GM08714 (cell line): Measurements from ENCODE around the gene RORC.

Experiments
- H3K4me3 ChIP-seq: fragments of 200-500 bp; sonication (Bioruptor generic); 2 replicates; pipeline ENCODE4 v1.5.1; 2014; ENCODE audit warnings: mild to moderate bottlenecking, low read length, inconsistent platforms
- ZNF274 ChIP-seq: IDR thresholded peaks from 2 replicates; pipeline ENCODE4 v1.6.1; 2012; ENCODE audit warnings: mild to moderate bottlenecking, low read depth, low read length

Gene RORC

DNA sequence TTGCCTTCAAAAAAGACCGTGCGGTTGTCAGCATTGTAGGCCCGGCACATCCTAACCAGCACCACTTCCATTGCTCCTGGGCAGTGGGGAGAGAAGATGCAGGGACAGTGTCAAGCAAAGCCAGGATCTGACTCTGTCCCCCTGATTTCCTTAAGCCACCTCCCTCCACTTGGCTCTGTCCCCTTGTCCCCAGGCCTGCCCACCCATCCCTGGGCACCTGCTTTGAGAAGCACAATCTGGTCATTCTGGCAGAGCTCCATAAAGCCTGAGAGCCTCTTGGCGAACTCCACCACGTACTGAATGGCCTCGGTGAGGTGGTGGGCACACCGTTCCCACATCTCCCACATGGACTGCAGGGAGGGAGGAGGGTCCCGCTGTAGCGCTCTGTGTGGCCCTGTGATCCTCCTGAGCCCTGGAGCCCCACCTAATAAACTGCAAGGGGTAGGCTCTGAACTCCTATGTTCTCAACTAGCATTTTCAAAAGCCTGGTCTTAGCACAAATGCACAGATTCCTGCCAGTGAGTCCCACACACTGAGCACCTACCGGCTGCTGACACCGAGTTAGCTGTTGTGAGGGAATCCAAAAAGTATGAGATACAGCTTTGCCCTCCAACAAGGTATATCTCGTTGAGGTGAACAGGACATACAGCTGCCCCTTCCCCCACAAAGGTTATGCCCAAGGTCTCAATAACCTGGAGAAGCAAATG is 18.2 kb downstream of the RORC start:
- no peak for TF ChIP-seq ZNF274
- H3K4me3 ChIP-seq, result no peak overlapping the region

DNA sequence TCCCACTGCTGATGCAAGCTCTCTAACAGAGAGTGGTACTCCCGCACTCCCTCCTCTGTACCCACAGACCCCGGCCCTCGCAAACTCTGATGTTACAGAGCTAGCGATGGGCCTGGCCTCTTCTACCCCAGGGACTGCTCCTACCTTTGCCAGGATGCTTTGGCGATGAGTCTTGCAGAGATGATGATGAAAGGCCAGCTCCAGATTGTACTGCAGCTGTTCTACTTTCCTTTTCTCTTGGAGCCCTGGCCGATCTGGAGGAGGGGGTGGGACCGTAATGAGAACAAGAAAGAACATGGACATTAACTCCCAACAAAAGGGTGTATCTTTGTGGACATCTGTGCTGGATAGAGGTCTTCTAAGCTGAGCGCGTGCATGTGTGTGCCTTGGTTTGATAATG is 20.4 kb downstream of the RORC start:
- no peak overlapping the region for H3K4me3 ChIP-seq
- TF ChIP-seq ZNF274, result no peak

DNA sequence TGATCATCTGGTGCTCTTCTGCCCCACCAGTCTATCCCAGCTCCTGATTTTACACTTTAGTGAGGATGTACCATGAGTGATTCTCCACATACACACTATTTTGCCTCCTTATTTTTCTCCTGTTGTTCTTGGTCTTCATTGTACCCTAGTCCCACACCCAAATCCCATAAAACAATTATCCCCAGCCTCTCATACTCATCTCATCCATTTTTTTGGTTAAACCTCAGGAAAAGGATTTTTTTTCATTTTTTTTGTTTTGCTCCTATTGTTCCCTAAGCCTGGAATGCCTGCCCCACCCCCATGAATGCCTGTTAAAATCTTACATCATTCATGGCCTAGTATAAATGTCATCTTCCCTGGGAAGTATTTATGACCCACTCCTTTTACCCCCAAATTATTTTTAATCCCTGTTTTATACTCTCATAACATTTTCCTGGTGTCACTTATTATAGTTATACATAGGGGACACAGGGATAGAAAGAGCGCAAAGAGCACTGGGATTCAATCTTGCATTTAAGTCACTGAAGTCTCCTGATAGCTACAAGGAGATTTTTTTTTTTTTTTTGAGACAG is 21.5 kb downstream of the RORC start:
- no peak for TF ChIP-seq ZNF274
- H3K4me3 ChIP-seq, result no peak overlapping the region

DNA sequence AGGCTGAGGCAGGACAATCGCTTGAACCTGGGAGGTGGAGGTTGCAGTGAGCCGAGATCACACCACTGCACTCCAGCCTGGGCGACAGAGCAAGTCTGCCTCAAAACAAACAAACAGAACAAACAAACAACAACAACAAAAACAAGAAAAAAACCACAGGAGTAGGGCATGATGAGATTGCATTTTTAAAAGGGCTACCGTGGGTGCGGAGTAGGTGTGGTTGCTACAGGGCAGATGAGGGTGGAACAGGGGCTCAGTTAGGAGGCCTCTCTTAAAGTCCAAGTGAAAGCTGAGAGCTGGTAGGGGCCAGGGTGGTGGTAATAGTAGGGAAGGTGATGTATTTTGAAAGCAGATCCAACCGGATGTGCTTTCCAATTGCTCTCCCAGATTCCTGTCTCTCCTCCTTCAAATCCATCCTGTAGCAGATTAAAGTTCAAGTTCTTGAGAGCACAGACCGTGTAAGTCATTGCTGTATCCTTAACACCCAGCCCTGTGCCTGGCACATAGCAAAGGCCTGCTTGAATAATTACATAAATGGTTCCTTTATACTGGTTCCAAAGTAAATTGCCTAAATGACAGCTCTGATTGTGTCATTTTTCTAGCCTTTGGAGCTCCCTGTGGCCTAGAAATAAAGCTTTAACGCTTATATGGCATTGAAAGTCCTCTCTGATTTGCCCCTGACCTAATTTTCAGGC is 22.2 kb downstream of the RORC start:
- H3K4me3 ChIP-seq, result no peak overlapping the region
- TF ChIP-seq ZNF274, result no peak

DNA sequence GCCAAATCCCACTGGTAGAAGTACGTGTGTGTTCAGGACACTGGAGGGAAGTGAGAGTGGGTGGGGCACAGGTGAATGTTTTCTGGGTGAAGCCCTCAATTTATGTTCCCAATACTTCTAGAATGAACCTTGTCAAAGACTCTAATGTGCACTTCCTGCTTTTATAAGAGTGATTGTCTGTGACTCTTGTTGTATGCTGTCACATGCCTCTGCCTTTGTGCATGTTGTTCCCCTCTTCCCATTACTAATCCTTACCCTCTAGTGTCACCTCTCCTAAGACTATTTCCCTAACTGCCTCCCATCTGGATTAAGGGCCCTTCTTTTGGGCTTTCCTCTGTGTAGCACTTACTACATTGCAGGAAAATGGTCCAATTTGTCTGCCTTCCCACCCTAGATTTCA is 23.8 kb downstream of the RORC start:
- H3K4me3 ChIP-seq, result no peak overlapping the region
- TF ChIP-seq ZNF274, result no peak

DNA sequence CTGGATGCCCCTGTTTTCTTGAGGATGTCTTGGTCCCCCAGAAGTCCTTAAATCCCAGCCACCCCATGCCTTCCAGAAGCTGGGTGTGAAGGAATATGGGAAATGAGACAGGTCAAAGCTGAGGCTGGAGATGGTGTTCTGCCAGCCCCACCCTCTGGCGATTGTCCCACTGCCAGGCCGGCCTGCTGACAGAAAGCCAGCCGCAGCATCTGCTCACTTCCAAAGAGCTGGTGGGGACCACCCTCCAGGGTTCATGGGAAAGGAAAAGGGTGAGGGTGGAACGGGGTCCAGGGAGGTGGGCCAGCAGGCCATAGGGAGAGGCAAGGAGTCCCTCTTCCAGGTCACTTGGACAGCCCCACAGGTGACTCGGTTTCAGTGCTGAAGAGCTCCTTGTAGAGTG is 24.5 kb downstream of the RORC start:
- no peak overlapping the region for H3K4me3 ChIP-seq
- TF ChIP-seq ZNF274, result no peak

DNA sequence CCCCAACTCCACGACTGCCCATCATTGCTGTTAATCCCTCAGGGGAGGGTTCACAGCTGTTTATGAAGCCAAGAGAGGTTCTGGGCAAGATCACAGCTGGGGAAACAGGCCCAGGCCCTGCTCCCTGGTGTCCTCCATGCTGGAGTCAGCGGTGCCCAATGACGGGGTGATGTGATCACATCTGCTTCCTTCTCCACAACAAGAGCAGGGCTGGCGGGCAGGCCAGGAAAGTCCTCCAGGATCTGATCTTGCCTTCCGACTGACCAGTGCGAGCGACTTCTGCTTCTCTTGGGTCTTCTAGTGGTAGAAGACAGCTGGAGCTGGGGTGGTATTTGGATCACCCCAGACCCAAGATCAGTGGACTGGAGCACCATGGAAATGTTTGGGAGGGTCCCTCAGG is 25.4 kb downstream of the RORC start:
- no peak overlapping the region for H3K4me3 ChIP-seq
- TF ChIP-seq ZNF274, result no peak

DNA sequence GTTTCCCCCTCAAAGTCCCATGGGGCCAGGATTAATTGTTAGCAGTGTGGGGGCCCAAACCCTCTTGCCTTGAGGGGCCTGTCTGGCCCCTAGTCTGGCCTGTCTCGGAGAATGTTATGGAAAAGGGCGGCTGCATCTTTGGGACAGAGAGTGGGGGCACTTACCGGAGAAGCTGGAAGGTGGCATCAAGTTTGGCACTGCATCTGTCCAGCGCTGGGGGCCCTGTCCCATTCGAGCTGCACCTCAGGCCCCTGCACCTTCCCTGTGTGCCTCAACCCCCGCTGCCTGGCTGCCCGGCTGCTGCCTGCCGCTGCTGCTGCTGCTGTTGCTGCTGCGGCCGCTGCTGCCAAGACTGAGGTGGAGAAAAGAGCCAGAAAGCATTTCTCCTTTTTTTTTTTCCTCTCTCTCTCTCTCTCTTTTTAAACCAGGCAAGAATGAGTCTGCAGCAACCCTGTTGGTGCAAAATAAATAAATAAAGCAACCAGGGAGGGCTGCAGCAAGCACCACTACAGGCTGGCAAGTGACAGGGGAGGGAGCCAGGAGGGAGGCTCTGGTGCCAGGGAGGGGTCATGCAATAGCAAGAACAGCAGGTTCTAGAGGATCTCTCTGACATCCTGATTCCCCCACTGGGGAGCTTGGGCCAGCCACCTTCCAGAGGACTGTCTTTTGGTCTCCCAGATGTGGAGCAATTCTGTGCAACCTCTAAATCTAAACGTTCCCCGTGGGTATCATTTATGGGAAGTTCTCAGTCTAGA is 26.4 kb downstream of the RORC start, which contains the start of gene LINGO4:
LINGO4 (minus strand) TSS at position 354 of the 755 bp plus-strand sequence. CDS start 2,715 bp downstream, outside the sequence.
- TF ChIP-seq ZNF274, result no peak
- H3K4me3 ChIP-seq, result no peak within 1 kb of the TSS

DNA sequence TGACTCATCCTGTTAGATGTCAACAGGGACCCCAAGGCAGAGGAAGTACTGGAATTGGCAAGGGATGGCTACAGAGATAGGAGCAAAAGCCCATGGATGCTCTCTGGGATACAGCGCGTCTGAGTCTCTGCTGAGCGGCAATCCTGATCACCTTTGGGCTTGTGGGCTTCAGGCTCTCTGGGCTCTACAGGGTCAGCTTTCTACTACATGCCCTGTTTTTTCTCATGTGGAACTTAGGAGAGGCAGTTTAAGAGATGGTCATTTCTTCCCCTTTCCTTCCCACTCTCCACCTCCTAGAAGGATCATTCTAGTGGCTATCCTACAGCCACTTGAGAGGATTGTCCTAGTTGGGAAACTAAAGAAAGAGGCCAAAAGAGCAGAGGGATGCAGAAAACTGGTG is 27.7 kb downstream of the RORC start:
- H3K4me3 ChIP-seq, result no peak overlapping the region
- TF ChIP-seq ZNF274, result no peak

DNA sequence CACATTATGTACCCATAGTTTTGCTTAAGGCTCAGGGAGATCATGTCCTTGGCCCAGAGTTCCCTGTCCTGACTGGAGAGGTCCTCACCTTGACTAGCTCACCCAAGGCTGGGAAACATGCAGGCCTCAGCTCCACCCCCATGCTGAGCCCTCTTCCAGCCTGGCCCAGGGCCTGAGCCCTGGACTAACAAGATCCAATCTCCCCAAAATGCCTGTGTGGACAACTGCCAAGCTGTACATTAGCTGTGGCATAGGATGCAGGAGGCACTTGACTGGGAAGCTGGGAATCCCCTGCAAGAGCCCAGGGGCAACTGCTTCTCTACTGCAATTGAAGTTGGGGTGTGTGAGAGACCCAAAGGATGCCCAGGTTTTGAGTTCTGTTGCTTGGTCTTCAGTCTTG is 28.4 kb downstream of the RORC start:
- TF ChIP-seq ZNF274, result no peak
- no peak overlapping the region for H3K4me3 ChIP-seq

DNA sequence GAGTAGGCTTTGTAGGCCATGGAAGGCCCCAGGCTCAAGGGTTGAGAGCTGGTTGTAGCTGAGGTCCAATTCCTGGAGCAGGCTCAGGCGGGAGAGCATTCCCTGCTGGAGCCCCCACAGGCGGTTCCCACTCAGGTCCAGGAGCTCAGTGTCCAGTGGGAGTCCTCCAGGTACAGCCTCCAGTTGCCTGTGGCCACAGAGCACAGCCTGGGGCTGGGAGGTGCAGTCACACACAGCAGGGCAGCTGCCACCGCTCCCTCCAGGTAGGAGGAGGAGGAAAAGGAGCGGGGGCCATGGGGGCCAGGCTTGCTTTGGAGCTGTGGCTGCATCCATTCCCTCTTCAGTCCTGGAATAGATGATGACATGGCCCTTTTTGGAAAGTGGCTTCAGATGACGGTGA is 29.2 kb downstream of the RORC start:
- TF ChIP-seq ZNF274, result no peak
- no peak overlapping the region for H3K4me3 ChIP-seq

DNA sequence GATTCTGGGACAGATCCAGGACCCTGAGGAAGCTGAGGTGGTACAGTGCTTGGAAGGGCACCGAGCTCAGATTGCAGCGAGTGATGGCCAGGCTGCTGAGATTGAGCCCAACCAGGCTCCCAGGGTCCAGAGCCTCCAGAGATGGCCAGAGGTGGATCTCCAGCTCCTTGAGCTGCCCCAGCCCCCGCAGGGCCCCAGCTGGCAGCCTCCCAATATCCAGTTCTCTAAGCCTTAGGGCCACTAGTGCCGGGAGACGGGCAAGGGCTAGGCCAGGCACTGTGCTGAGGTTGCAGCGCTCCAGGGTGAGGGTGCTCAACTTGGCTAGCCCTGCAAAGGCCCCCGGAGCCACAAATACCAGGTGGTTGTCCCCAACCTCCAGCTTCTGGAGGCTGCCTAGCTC is 29.8 kb downstream of the RORC start:
- no peak overlapping the region for H3K4me3 ChIP-seq
- no peak for TF ChIP-seq ZNF274

DNA sequence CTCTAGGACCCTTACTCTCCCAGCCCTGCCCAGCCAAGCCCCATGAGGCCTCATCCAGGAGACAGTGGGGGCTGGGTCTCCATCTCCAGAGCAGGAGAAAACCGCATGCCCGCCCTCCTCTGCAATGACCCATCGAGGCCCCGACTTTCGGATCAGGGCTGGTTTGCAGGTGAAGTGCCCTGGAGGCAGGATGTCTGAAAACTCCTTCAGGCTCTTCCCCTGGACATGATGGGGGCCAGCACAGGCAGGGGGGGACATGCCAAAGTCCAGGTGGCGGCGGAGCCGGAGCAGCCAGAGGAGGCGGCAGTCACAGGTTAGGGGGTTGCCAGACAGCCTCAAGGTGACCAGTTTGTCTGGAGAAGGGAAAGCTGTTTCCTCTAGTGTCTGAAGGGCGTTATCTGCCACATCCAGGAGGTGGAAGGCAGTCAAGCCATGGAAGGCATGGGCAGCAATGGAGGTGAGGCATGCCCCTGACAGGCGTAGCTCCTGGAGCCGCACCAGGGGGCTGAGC is 30.2 kb downstream of the RORC start:
- TF ChIP-seq ZNF274, result no peak
- H3K4me3 ChIP-seq, result no peak overlapping the region

DNA sequence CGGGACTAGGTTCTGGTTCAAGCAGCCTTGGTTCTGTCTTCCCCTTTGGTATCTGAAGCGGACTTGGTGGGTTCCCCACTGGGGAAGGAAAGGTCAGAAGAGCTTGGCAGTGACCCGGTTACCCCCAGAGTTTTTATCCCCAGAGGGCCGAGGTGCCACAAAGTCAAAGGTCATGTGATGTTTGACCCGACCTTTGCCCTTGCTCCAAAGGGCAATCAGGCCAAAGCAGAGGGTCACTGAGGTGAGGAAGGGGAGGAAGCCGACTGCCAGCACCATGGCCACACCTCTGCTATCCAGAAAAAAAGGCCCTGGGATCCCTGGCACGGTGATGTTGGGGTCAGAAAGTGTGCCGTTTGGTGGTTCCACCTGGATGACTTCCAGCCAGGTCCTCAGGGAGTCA is 30.8 kb downstream of the RORC start:
- no peak overlapping the region for H3K4me3 ChIP-seq
- TF ChIP-seq ZNF274, result no peak
